ENCODE measurements around the gene AOPEP.
"Not testable (repeated sequence)": the region's sequence is repeated elsewhere in the genome, so short reads cannot be mapped to it uniquely, and the experiment has no call there.

AOPEP gene

DNA sequence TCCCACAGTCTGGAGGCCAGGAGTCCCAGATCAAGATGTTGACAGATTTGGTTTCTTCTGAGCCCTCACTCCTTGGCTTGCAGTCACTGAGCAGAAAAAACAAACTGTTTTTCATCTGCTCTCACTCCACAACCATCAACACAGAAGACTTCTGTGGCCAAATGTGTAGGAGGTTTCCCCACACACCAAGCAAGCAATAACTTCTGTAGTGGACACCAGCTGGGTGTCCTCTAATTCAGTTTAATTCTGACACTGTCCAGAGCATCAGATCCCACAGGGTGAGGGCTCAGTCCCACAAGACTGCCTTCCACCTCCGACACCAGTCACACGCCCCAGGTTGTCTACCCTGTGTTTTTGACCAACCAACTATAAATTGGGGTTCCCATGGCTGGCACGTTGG, 209.9 kb downstream of the AOPEP start:
- TF ChIP-seq, protein P1, sequence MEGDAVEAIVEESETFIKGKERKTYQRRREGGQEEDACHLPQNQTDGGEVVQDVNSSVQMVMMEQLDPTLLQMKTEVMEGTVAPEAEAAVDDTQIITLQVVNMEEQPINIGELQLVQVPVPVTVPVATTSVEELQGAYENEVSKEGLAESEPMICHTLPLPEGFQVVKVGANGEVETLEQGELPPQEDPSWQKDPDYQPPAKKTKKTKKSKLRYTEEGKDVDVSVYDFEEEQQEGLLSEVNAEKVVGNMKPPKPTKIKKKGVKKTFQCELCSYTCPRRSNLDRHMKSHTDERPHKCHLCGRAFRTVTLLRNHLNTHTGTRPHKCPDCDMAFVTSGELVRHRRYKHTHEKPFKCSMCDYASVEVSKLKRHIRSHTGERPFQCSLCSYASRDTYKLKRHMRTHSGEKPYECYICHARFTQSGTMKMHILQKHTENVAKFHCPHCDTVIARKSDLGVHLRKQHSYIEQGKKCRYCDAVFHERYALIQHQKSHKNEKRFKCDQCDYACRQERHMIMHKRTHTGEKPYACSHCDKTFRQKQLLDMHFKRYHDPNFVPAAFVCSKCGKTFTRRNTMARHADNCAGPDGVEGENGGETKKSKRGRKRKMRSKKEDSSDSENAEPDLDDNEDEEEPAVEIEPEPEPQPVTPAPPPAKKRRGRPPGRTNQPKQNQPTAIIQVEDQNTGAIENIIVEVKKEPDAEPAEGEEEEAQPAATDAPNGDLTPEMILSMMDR (conservative IDR thresholded peaks at IDR 0.05): no peak

DNA sequence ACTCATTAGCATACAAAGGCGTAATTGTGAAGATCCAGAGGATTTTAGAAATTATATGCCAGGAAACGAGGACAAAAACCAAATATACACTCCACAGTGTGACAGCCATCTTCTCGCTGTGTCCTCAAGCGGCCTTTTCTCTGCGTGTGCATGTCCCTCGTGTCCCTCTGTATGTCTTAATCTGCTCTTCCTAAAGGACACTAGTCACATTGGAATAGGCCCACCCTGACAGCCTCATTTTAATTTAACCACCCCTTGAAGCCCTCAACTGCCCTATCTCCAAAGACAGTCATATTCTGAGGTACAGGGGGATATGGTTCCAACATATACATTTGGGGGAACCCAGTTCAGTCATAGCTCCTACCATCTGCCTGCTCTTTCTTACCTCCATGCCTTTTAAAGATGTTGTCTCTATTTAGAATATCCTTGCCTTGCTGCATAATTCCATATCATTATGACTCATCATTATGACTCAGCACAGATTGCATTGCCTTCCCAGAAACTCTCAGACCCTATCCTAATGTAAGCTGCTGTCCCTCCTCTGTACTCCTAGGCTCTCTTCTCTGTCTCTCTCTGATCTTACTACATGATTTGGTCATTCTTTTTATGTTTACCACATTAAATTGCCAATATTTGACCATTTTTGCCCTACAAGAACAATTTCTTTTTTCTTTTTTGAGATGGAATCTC, 210.9 kb downstream of the AOPEP start:
- TF ChIP-seq, protein P1 (conservative IDR thresholded peaks at IDR 0.05): no peak
- H3K27ac ChIP-seq: no peak overlapping the region

More for the DNA sequence above, 209.9 kb downstream of the AOPEP start:
- H3K27ac ChIP-seq: no peak overlapping the region

DNA sequence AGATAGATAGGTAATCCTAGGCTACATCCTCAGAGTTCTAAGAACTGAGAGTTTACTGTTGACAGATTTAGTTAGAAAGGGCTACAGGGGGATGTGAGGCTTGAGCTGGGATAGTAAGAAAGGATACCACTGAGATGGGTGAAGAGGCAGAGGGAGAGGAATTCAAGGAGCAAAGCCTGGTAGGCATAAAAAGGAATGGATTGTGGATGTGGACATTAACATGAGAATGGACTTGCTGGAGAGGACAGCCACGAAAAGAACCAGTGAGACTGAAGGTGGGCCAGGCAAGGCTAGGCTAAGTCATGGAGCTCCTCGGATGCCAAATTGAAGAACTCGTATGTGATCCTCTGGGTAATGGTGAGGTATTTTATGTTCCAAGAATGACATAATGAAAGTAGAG, 211.9 kb downstream of the AOPEP start:
- H3K27ac ChIP-seq: no peak overlapping the region
- TF ChIP-seq, protein P1 (conservative IDR thresholded peaks at IDR 0.05): no peak

DNA sequence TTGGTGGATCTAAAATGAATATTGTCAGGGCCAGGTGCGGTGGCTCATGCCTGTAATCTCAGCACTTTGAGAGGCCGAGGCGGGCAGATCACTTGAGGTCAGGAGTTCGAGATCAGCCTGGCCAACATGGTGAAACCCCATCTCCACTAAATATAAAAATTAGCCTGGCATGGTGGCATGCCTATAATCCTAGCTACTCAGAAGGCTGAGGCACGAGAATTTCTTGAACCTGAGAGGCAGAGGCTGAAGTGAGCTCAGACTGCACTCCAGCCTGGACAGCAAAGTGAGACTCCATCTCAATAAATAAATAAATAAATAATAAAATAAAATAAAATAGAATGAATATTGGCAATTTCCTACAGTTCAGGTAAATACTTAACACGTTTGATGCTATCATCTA, 213.8 kb downstream of the AOPEP start:
- H3K27ac ChIP-seq: not testable (repeated sequence)

DNA sequence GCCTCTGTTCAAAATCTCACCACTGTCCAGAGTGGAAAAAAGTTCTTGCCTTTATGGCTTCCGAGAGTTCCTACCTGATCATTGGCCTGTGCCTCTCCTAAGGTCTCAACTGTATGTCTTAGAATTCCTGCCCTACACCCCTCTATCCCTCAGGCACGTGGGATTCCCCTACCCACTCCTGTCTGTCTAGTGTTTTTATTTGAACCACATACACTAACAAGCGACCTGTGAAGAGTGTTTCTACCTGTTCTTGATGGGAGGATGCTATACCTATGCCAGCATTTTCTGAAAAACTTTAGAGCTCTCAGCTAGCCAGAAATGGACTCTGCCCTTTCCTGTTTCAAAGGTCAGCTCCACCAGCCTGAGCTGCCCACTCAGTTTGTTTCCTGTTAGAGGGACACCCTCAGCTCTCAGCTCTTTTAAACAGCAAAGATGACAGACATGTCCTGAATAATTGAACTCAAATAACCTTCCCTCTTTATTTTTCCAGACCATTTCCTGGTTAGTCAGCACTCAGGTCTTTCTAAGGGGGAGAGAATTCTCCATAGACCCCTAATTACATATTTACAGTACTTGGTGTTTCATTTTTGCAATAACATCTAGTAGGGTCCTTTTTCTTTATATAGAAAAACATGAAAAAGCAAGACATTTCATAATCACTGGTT, 214.8 kb downstream of the AOPEP start:
- TF ChIP-seq, protein P1 (conservative IDR thresholded peaks at IDR 0.05): no peak
- H3K27ac ChIP-seq: no peak overlapping the region

DNA sequence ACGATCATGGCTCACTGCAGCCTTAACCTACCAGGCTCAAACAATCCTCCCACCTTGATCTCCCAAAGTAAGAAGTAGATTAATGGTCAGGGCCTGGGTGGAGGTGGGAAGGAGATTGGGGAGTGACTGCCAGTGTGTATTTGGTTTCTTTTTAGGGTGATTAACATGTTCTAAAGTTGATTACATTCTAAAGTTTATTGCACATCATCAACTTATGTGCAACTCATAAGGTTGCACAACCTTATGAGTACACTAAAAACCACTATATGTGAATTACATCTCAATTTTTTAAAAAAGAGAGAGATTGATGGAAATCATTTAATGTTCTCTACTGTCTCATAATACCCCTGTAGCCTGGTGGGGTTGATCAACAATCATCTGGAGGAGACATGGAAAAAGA, 218.1 kb downstream of the AOPEP start:
- TF ChIP-seq, protein P1 (conservative IDR thresholded peaks at IDR 0.05): no peak
- H3K27ac ChIP-seq: no peak overlapping the region

DNA sequence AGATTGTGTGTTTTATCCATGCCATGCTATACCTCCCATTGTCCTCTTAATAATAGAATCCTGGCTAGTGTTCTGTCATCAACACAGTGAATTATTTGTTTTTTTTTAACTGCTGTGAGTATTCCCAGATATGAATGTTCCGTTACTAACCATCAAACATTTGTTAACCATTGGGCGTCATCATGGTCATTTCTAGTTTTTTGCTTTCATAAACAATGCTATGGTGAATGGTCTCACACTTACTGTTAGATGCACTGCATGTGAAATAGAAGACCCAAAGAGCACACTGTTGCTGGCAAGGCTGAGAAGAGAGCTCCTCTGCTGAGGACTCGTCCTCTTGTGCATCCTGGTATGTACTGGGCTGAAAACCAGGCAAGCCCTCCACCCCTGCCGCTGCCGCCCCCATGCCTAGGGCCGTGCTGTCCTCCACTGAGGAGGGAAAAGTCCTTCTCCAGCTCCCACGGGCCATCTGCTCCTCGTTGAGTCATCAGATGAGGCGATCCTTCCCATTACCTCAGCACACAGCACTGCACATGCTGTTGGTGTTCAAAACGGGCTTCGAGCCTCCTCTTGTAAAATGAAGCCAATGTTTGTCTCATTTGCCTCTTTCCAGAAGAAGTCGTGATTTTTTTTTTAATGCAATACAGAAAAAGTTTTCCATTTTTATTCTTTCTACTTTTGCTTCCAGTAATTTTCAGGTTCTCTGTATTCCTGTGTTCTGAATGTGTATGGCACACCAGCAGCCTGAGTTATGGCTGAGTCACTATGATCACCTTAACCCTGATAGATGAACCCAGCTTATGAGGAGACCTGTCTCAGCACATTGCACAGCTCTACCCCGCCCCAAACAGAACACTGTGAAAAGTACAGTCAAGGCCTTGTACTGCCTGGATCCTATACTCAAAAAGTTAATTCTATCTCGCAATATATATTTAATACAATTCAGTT, 219.0 kb downstream of the AOPEP start:
- TF ChIP-seq, protein P1 (conservative IDR thresholded peaks at IDR 0.05): no peak
- H3K27ac ChIP-seq: peak overlapping the region; percentile 47; the same call in 1 of the 2 replicates
